ENCODE measurements around the gene HPS4.

Gene HPS4

GRCh38 chr22:26463688-26464087, 19.9 kb downstream of the HPS4 start:
- no peak for DNase-seq

GRCh38 chr22:26463101-26463661, 20.4 kb downstream of the HPS4 start:
- DNase-seq: no peak

DNA sequence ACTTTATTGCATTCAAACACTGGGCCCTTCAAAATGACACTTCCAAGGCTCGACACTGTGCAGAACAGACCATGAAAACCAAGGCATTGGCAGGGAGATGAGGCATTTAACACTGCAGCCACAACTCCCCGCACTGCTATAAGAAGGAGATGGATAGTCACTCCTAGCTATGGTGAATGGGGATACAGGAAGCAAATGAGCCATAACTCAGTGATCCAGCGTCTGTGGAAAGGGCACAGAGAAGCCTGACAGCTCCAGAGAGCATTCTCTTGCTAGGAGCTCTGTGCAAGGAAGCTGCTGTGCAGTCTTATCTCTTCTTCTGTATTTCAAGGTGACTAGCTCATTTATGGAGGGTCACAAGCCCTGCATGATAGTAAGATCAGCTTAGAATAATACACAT, 20.9 kb downstream of the HPS4 start:
- DNase-seq: no peak

- no peak for DNase-seq
These were observed 21.5 kb downstream of the HPS4 start for GRCh38 chr22:26462051-26462450.

GRCh38 chr22:26461188-26461810, 22.3 kb downstream of the HPS4 start:
- peak; percentile 62 for DNase-seq

- DNase-seq: no peak
These were observed 23.4 kb downstream of the HPS4 start for GRCh38 chr22:26460202-26460601.

- no peak for DNase-seq
These were observed 25.8 kb downstream of the HPS4 start for GRCh38 chr22:26457661-26458272.

GRCh38 chr22:26453812-26454500, 29.6 kb downstream of the HPS4 start:
- no peak for DNase-seq

DNA sequence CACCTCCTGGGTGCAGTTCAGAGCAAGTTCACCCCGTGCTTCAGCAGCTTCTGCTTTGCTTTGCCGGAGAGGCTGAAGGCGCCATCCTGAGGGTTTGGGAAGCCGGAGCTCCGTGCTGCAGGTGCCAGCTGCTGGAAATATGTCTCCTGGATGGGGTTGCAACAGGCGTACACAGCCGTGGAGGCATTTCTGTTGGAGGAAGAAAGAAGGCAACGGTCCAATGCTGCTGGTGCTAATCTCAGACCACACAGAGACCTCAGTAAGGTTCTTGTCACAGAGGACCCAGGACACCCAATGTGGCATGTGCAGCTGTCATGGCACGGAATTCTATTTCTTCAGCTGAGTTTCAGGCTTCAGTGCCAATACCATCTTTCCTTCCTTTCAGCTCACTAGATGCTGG, 30.4 kb downstream of the HPS4 start:
- DNase-seq: no peak

GRCh38 chr22:26452236-26453016, 31.2 kb downstream of the HPS4 start:
- no peak for DNase-seq

DNA sequence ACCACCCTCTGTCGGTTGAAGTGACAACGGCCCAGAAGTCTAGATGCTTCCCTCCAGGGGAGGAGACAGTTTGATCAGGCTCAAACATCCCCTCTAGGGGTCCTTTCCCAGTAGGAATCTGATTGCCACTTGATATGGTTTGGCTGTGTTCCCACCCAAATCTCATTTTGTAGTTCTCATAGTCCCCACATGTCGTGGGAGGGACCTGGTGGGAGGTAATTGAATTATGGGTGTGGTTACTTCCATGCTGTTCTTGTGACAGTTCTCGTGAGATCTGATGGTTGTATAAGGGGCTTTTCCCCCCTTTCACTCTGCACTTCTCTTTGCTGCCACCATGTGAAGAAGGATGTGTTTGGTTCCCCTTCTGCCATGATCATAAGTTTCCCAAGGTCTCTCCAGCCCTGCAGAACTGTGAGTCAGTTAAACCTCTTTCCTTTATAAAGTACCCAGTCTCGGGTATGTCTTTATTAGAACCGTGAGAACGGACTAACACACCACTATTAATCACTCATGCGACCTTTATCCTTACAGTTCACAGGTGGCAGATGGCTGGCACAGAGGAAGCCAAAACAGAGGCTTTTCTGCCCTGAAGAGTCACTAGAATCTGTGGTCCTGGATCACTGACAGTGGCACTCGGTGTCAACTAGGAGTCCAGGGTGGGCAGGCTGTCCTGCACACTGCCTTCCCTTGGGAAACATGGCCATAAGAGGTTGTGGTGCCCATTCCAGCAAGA, 33.0 kb downstream of the HPS4 start:
- no peak for DNase-seq

GRCh38 chr22:26448941-26449340, 34.6 kb downstream of the HPS4 start:
- no peak for DNase-seq

- no peak for DNase-seq
These were observed 35.2 kb downstream of the HPS4 start for GRCh38 chr22:26448334-26448733.

DNA sequence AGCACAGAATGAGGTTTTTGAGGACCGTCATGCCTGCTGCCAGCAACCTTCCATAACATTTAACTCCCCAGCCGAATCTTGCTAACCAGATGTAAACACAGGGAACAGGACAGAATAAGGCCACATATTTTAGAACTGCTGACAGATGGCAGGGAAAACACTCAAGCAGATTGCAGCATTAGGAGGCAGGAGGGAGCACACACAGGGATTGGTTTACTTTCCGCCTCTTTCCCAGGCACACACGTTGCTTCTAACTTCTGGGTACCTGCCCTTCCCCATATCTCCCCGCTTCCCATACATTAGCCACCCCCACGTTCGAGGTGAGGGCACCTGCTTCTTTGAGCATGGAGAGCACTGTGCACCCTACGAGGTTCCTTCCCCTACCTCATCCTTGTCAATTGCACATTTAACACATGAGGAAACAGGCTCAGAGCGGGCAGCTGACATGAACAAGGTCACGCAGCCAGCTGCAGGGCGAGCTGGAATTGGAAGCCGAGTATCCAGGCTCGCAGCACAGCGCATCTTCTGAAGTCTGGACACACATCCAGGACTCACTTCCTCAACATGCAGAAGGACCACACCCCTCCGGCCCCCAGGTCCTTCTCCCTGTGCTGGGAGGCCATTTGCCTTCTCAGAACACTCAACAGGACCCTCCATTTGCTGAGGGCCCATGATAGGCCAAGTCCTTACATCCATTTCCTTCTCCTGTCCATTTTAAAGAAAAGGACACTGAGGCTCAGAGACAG, 35.8 kb downstream of the HPS4 start:
- DNase-seq: no peak

DNA sequence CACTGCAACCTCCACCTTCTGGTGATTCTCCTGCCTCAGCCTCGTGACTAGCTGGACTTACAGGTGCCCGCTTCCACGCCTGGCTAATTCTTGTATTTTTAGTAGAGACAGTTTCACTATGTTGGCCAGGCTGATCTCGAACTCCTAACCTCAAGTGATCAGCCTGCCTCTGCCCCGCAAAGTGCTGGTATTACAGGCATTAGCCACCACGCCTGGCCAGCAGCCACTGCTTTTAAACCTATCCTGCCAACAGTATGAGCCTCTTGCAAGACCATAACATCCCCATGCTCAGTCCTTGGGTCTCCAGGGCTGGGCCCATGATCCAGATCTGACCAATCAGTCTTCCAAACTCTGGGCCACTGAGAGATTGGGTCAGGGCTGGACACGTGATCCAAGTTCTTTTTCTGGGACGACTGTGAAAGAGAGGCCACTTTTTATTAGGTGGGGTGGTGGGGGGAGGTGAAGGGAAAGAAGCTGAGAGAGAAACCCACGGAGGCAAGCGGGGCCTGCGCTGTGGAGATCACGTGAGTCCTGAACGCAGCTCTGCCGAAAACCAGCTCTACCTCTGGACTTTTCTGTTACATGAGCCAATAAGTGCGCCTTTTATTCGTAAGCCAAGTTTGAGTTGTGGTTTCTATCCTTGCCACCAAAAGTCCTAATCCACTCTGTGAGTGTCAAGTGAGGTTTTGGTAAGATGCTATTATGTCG, 36.6 kb downstream of the HPS4 start:
- DNase-seq: no peak

GRCh38 chr22:26445577-26446275, 37.9 kb downstream of the HPS4 start:
- DNase-seq: peak; percentile 25

GRCh38 chr22:26444777-26445176, 38.8 kb downstream of the HPS4 start:
- DNase-seq: peak; percentile 15

GRCh38 chr22:26443901-26444690, 39.5 kb downstream of the HPS4 start:
- no peak for DNase-seq

DNA sequence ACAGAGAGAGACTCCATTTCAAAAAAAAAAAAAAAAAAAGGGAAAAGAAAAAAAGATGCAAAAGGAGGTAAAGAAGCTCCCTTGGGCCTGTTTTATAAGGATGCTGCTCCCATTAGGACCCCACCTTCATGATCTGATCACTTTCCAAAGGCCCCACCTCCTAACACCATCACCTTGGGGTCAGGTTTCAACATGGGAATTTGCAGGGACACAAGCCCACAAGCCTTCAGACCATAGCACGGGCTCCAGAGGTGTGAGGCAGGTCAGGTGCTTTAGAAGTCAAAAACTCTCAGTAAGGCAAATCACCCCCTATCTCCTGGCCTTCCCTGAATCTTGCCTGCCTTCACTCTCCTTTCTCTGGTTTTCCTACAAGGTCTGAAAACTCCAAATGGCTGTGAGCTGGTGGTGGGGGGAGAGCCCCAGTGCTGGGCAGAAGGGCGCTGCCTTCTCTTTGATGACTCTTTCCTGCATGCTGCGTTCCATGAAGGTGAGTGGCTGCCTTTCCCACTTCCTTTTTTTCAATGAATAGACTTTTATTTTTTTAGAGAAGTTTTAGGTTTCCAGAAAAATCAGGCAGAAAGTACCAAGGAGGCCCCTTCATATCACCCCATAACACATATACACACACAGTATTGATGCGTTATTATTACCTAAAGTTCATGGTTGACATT, 41.4 kb downstream of the HPS4 start:
- DNase-seq: no peak

All from NCI-H510A treated with DMSO at 0.1 percent for 48 hours (cell line).